A549 (cell line): ENCODE results near the gene ZCCHC10.

Experiments
- CHD2 ChIP-seq: fragments of 150-350 bp; IDR thresholded peaks from 2 replicates; pipeline ENCODE4 v1.6.1; 2014; ENCODE audit warnings: low read length; ENCODE audit not compliant: partially characterized antibody
- CHD4 ChIP-seq: fragments of 200-600 bp; sonication (generic); IDR thresholded peaks from 2 replicates; pipeline ENCODE4 v1.6.1; 2016; ENCODE audit warnings: antibody characterized with exemption, mild to moderate bottlenecking, borderline replicate concordance
- EP300 ChIP-seq, 2 experiments: fragments of >200 bp; sonication (Bioruptor Twin); formaldehyde crosslinking; IDR thresholded peaks; 2 replicates in 1 of 2; 3 replicates in 1 of 2; pipeline ENCODE4 v1.6.1; 2016 to 2017
- POLR2A ChIP-seq: IDR thresholded peaks from 2 replicates; pipeline ENCODE4 v1.6.1; 2012; ENCODE audit warnings: mild to moderate bottlenecking, low read length
- TF ChIP-seq, protein P1 (sequence below): fragments of >200 bp; sonication (Bioruptor Twin); formaldehyde crosslinking; IDR thresholded peaks from 3 replicates; pipeline ENCODE4 v1.5.1; 2016

DNA sequence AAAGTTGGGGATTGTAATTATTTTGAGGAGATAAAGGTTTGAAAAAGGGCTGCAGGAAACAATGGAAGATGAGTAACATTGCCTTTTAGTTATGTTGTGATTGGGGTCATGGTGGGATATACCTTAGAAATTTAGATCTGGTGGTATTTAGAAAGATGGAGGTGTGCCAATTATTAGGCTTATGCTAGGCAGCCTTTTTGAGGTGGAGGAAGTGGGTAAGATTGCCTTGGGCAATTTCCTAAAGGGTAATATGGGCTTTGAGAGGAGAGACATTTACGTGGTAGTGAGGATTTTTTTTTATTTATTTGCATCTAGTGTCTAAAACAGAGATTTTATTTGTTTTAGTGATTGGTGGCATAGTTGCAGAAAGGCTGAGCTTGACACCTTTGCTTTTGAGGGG is 35.9 kb upstream of the ZCCHC10 start:
- TF ChIP-seq POLR2A (no peak), EP300 (IDR thresholded peaks at IDR 0.05) (no peak), CHD2 (no peak), CHD4 (no peak)
- TF ChIP-seq, protein P1, sequence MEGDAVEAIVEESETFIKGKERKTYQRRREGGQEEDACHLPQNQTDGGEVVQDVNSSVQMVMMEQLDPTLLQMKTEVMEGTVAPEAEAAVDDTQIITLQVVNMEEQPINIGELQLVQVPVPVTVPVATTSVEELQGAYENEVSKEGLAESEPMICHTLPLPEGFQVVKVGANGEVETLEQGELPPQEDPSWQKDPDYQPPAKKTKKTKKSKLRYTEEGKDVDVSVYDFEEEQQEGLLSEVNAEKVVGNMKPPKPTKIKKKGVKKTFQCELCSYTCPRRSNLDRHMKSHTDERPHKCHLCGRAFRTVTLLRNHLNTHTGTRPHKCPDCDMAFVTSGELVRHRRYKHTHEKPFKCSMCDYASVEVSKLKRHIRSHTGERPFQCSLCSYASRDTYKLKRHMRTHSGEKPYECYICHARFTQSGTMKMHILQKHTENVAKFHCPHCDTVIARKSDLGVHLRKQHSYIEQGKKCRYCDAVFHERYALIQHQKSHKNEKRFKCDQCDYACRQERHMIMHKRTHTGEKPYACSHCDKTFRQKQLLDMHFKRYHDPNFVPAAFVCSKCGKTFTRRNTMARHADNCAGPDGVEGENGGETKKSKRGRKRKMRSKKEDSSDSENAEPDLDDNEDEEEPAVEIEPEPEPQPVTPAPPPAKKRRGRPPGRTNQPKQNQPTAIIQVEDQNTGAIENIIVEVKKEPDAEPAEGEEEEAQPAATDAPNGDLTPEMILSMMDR: no peak
